GM13977 (cell line): Measurements from ENCODE around the gene PTPRU.

Source experiments
- DNase-seq: peaks from one replicate; pipeline ENCODE4 v3.0.0; 2012; ENCODE audit warnings: low spot score
- CTCF ChIP-seq: IDR thresholded peaks from 2 replicates; pipeline ENCODE4 v1.5.1; 2012; ENCODE audit warnings: mild to moderate bottlenecking, control low read depth; ENCODE audit not compliant: insufficient read depth; ENCODE audit errors: extremely low read depth, missing control alignments
- in situ Hi-C: fragments of 300-500 bp; cut with MboI; formaldehyde crosslinking; loops from one replicate; pipeline ENCODE4 v1.12.0; 2022; ENCODE audit warnings: low sequenced_read_pairs, low pct_unique_long_range_greater_than_20kb, mixed read lengths, inconsistent platforms; ENCODE audit not compliant: unreplicated experiment

Gene PTPRU

GRCh38 chr1:29247571-29248273 is 11.4 kb downstream of the PTPRU start:
- DNase-seq: no peak
- no peak for TF ChIP-seq CTCF
- in situ Hi-C loops: no loop called here

GRCh38 chr1:29248409-29248808 is 12.1 kb downstream of the PTPRU start:
- TF ChIP-seq CTCF: no peak
- in situ Hi-C loops: no loop called here
- no peak for DNase-seq

- DNase-seq: no peak
- no peak for TF ChIP-seq CTCF
- in situ Hi-C loops: no loop called here
These were observed 12.9 kb downstream of the PTPRU start for GRCh38 chr1:29249170-29249691.

GRCh38 chr1:29249951-29250581 is 13.7 kb downstream of the PTPRU start:
- in situ Hi-C loops: no loop called here
- TF ChIP-seq CTCF: no peak
- DNase-seq: no peak

GRCh38 chr1:29251164-29252124 is 15.1 kb downstream of the PTPRU start:
- TF ChIP-seq CTCF: no peak
- in situ Hi-C loops: no loop called here
- no peak for DNase-seq

- no peak for TF ChIP-seq CTCF
- in situ Hi-C loops: no loop called here
- no peak for DNase-seq
These were observed 16.9 kb downstream of the PTPRU start for GRCh38 chr1:29253180-29253579.
